Activated CD4-positive, CD25-positive, alpha-beta regulatory T cell treated with anti-CD3 and anti-CD28 coated beads, Interleukin-2, amount 50 U/mL, for 16 hours (primary cell): ENCODE results near the gene MAEL.
"Not testable (repeated sequence)": the region's sequence is repeated elsewhere in the genome, so short reads cannot be mapped to it uniquely, and the experiment has no call there.

Experiments
- DNase-seq: peaks from one replicate; pipeline ENCODE4 v3.0.0-alpha.2; 2020; ENCODE audit warnings: low read depth, low spot score

The MAEL gene

DNA sequence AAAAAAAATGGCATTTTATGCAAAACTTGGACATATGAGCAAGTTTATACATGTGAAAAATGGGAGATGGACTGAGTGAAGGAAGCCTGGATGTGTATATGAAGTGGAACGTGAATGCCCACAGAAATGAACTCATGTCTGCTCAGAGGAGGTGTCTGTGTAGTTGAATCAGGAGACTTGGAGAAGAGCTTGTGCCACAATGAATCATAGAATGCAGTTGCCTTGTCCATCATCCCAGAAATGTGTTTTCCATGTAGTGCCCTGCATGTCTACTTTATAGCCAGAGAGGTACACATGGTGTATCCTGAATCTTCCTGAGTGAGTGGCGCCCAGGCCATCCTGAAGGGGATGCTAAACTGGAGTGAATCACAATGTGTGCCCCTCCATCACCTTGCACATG, 11.1 kb upstream of the MAEL start:
- no peak for DNase-seq

DNA sequence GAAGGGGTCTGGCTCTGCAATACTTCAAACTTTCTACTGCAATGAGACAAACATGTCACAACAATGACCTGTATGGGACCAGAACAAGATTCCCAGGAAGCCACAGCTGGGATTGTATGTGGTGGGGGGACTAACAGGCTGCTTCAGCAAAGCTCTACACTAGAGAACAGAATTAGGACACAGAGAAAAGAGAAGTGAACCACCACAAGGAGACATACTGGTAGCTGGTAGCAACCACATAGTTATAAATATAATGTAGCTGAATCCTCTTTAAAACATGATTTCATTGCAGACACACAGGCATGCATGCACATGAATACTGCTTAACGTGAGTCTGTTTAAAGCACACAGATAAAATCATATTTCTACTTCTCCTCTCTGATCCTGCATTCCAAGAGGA, 10.3 kb upstream of the MAEL start:
- no peak for DNase-seq

DNA sequence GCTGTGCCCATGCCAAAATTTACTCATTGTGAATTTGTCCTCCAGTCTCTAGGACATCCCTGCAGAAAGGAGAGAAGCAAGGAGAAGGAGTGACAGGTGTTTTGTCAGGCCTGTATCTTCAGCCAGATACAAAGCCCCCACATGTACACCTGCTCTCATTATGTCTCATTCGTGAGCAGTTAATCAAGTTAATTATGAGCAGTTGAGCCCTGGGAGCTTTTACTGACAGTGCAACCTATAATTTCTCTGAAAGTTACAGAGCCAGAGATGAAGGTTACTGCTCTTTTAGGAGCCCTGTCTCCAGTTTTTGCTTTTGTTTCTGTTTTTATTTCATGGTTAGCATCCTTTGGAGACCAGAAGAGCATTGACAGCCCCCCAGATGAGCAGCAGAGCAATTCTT, 8.7 kb upstream of the MAEL start:
- DNase-seq: no peak

DNA sequence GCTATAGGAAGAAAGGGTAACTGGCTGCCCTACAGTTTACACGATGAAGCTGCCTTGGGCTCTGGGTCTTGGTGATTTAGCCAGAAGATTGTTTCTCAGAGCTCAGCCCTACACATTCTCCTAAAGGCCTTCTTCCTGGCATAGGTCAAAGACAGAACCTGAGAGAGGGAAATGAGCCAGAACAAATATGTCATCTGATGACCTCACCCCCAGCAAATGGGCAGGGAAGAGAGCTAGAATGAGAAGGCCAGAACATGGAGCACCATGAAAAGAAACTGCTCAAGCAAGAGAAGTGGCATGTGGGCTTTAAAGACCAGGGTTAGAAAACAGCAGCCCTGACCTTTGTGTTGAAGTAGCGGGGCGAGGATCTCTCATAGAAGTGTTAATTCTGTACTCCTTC, 8.3 kb upstream of the MAEL start:
- no peak for DNase-seq

DNA sequence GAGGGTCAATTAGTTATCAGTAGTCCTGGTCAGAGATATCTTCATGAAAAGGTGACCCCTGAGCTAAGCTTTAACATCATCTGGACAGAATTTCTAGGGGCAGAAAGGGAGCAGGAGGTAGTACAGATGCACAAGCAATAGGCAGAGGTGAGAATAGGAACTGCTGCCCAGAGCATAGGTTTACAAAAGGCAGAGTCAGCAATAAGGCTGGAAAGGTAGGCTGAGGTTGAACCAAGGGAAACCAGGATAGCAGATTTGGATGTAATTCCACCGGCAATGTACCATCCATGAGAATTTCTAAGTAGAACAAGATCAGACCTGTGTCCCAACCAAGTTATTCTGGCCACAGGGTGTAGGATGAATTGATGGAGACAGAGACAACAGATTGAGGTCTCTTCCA, 7.5 kb upstream of the MAEL start:
- no peak for DNase-seq

DNA sequence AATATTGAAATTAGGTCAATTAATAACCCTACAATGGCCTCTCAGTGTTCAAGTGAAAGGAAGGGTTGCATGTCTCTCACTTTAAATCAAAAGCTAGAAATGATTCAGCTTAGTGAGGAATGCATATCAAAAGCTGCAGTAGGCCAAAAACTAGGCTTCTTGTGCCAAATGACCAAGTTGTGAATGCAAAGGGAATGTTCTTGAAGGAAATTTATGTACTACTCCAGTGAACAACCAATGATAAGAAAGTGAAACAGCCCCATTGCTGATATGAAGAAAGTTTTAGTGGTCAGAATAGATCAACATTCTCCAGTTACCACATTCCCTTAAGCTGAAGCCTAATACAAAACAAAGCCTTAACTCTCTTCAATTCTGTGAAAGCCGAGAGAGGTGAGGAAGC, 10.0 kb downstream of the MAEL start:
- no peak for DNase-seq

DNA sequence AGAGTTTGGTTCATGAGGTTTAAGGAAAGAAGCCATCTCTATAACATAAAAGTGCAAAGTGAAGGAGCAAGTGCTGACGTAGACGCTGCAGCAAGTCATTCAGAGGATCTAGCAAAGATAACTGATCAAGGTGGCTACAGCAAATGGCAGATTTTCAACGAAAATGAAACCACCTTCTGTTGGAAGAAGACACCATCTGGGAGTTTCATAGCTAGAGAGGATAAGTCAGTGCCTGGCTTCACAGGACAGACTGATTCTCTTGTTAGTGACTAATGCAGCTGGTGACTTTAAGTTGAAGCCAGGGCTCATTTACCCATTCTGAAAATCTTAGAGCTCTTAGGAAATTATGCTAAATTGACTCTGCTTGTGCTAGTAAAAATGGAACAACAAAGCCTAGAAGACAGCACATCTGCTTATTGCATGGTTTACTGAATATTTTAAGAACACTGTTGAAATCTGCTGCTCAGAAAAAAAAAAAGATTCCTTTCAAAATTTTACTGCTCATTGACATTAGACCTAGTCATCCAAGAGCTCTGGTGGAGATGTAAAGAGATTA, 10.5 kb downstream of the MAEL start:
- no peak for DNase-seq

DNA sequence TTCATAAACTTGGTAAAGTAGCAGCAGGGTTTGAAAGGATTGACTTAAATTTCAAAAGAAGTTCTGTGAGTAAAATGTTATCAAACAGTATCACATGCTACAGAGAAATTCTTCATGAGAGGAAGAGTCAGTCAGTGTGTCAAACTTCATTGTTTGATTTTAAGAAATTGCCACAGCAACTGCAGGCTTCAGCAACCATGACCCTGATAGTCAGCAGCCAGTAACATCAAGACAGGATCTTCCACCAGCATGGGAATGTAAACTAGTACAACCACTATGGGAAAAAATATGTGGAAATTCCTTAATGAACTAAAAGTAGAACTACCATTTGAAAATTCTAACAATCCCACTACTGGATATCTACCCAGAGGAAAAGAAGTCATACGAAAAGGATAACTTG, 11.5 kb downstream of the MAEL start:
- no peak for DNase-seq

DNA sequence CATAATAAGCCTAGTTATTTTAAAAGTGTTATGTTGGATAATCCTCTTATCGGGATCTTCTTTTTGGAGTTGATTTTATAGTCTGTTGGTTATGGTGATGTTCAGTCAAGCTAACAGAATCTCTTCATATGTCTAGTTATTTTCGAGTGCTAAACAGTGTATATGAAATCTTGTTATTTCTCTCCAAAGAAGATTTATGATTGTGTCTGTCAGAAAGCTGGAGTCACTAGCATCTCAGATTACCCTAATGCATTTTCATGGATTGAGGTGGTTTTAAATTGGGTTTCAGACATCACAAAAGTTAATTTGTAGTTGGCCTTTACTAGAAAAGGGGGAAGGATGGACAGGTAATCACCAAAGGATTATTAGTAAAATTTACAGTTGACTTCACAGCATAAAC, 13.3 kb downstream of the MAEL start:
- no peak for DNase-seq

DNA sequence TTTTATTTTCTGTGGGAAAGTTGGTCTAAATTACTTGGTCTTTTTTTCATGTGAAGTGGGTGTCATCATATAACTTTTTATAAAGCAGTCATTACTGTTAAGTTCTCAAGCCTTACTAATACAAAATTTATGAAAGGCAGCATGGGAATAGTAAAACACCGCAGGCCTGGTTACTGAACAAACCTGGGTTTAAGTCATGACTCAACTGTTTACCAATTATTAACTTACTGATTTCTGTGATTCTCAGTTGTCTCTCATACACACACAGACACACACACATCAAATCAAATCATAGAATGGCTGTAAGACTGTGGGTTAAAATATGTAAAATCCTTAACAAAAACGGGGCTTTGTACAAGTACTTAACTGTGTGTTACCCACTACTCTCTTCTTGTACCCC, 14.6 kb downstream of the MAEL start:
- DNase-seq: no peak

DNA sequence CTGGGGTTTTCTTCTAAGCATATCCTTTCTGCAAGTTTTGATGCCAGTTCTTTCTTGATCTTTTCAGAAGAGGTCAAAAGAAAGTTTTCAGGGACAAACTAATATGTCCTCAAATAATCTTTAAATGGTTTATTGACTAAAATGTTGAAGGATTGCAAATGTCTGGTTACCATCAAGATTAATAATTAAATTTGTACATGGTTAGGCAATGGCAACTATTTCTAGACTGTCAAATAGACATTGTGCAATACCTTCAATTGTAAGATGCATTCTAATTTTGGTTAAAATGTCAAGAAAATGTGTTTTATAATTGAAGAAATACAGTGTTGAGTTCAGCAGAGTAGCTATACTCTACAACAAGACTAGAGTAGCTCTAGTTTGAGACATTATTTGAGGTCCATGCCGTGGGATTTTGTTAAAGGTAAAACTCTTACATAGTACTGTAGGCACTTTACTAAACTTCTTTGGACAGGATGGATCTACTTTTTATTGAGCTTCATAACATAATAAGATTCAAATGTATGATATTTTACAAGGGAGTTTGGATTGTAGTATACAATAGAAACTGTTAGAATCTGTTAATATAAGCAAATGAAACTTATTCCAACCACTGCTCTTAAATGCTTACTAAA, 22.6 kb downstream of the MAEL start:
- no peak for DNase-seq

DNA sequence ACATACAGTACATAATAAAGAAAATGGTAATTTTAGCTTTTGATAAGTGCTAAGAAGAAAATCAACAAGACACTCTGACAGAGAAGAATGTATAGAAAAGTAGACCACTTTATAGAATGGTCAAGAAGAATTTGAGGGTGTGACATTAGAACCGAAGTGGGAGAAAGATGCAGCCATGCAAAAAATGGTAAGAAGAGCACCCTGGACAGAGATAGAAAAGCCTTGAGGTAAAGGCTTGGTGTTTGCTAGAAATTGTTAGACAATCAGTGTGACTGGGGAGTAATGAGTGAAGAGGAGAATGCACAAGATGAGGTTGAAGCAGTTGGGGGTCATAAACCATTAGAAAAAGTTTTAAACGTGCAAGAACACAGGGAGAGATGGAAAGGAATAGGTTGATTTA, 23.5 kb downstream of the MAEL start:
- no peak for DNase-seq

DNA sequence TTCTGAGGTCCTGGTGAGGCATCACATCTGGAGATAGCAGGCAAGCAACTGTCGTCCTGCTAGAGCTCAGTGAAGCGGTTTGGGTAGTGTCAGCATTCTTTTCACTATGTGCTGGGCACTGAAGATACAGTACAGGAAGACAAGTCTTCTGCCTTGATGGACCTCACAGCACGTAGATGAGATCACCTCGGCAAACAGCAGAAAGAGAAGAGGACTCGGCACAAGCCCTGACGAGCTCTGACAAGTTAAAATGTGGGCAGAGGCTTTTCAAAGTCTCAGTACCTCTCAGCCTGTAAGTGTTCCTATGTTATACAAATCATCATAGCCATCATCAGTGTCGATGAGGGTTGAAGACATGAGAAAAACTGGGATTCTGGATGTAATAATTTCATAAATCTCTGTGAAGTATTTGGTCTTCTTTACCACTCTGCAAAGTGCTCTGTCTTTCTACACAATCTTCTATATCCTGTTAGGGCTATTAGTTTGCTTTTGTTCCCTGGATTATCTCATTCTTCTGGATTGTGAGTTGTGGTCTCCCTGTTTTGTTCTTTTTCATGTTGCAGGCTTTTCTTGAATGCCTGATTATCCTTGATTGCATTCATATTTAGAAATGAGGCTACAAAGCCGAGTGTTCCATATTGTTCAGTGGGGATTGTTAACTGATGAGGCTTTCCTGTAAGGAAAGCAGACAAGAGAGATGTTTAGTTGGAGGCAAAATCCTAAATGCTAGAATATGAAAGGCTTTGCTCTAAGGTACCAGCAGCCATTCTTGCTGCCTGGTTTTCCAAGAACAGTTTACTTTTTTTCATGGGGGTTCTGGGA, 24.2 kb downstream of the MAEL start:
- no peak for DNase-seq

DNA sequence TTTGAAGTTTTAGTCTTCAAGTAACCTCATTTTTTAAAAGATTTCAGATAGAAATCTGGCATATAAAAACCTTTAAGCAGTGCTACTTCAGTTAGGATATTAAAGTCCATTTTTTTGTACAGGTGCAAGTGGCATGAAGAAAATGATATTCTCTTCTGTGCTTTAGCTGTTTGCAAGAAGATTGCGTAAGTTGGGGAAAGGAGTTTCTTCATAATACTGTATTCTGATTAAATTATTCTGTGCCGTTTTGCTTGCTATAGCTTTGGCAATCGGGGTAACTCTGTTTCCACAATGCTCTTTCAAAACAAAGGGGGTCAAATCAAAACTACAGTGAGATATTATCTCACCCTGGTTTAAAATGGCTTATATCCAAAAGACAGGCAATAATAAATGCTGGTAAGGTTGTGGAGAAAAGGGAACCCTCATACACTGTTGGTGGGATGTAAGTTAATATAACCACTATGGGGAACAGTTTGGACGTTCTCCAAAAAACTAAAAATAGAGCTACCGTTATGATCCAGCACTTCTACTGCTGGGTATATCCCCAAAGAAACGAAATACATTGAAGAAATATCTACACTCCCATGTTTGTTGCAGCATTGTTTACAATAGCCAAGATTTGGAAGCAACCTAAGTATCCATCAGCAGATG, 27.1 kb downstream of the MAEL start:
- no peak for DNase-seq

DNA sequence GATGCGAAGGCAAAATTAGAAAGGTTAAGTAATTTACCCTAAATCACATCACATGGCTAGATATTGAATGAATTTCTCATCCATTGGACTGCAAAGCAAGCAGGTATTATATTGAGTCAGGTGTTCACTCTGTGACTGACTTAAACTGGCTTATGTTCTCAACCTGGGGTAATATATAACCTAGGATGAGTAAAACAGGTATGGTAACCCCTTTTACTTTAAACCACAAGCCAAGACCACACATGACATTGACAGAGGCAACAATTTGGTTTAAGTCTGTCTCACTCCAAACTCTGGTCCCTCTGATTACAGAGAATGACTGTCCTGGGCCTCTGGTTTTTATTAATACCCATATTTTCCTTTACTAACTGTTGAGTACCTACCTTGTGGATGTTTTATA, 33.3 kb downstream of the MAEL start:
- DNase-seq: no peak

DNA sequence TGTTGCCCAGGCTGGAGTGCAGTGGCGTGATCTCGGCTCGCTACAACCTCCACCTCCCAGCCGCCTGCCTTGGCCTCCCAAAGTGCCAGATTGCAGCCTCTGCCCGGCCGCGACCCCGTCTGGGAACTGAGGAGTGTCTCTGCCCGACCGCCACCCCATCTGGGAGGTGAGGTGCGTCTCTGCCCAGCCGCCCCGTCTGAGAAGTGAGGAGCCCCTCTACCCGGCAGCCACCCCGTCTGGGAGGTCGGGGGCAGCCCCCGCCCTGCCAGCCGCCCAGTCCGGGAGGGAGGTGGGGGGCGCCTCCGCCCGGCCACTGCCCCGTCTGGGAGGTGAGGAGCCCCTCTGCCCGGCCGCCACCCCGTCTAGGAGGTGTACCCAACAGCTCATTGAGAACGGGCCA, 40.5 kb downstream of the MAEL start:
- DNase-seq: not testable (repeated sequence)

DNA sequence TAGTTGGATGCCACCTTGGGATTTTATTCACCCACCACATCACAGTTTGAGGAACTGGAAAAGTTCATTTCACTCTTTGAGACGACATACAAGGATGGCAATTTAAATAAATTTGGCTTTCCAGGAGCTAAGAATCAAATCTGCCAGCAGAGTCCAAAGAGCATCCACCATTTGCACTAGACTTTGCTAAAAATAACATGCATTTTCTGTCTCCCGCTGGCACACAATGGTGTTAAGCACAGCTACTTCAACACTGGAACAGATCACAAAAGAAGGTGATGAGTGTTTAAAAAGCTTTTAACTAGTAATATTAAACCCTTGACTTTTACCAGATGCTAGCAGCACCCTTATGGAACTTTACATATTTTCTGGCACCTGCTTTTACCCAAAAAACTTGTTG, 44.6 kb downstream of the MAEL start:
- DNase-seq: no peak

DNA sequence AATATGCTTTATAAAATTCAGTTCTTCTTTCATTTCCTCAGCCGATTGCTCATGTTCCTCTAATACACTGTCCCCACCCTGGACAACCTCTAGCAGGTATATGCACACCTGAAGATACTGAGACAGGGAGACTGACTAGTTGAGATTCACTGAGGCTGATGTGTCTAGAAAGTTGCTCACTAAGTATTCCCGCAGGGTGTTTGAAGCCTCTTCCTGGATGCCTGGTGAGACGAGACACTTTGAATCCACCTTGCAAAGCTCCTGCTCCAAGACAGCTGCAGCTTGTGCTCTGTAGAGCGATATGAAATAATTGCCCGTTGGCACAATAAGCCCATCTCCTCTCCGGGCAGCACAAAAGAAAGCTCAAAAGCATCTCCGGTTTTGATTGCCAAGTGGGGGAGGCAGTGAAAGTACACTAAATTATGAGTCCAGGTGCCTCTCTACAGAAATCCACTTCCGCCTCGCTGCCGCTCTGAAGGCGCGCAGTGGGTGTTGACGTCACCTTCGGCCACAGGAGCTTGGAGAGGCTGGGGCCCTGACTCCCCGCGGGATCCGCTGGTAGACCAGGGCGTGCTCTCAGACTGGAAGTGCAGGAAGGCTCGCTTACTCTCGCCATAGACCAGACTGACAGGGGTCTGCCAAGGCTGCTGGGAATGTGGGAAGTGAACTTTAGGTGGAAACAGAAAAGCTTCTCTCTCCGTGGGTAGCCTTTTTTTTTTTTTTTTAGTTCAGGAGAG, 54.8 kb downstream of the MAEL start:
- peak; percentile 26 for DNase-seq

DNA sequence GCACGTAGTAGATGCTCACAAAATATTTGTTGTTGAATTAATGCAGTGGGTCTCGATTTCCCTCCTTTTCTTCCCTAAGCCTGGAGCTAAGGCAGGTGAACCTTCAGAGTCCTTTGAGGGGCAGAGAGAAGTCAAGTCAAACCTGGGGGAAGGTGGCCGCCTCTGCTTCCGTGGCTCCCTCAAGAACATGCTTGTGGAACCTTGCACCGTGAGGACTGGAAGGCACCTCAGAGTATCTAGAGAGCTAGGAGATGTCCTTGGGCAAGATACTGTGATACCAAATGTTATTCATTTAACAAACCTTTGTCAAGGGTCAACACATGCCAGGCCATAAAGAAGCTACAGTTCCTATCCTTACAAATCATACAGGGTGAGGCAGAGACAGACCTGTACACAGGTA, 62.8 kb downstream of the MAEL start:
- no peak for DNase-seq

DNA sequence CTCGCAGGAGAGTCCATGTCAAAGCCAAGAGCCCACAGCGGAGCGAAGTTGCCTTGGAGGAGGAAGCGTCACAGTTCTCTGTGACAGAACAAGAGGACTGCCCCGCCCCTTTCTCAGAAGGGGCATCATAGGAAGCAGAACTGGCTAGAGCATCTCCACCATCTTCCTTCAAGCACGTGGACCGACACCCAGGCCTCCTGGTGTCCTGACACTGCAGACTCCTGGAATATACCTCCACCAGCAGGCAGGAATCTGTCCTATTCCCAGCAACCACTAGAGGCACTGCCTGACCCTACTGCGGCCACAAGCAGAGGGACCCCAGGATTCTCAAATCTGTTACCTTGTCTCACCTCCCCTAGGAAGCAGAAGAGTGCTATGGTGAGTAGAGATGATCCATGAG, 63.3 kb downstream of the MAEL start:
- no peak for DNase-seq

DNA sequence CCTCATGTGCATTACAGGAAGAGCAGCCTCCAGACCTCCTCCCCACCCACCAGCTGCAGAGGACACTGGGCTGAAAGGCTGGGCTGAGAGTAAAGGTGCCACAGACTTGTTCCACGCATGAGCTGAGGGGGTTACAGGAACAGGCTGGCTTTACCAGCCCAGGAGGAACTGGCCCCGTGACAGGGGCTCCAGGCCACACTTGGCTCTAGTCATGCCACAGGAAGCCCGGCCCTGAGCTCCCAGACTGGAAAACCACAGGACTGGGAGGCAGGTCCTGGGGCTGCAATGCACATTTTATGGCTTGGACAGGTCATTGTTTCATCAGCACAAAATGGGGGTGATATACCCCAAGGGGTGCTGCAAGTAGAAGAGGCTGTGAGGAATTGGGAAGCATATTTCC, 65.5 kb downstream of the MAEL start:
- DNase-seq: no peak
